GM18520 (cell line): ENCODE measurements around the gene HOATZ.
A peak's percentile ranks its signal among the peaks of the same experiment; 100 is the strongest.

Experiments
- ATAC-seq: cut with Tn5 transposase; IDR thresholded peaks from one replicate; pipeline ENCODE4 v1.9.1; 2021; ENCODE audit not compliant: unreplicated experiment

The HOATZ gene

GRCh38 chr11:111521135-111521534 is 6.6 kb downstream of the HOATZ start:
- ATAC-seq: no peak

DNA sequence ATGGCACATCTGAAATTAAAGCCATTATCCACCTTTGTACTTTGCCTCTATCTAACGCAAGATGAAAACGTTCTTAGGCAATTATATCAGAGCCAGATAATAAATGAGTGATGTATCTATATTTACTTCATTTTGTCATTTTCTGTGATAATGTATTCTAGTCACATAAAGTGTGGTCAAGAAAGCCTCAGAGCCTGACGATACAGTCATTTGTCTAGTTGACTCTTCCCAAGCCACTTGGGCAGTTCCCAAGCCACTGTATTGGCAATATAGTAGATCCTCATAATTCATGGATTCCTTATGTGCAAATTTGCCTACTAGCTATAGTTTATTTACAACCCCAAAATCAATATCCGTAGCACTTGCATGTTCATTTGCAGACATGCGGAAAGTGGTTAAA is 7.8 kb downstream of the HOATZ start:
- ATAC-seq: no peak

DNA sequence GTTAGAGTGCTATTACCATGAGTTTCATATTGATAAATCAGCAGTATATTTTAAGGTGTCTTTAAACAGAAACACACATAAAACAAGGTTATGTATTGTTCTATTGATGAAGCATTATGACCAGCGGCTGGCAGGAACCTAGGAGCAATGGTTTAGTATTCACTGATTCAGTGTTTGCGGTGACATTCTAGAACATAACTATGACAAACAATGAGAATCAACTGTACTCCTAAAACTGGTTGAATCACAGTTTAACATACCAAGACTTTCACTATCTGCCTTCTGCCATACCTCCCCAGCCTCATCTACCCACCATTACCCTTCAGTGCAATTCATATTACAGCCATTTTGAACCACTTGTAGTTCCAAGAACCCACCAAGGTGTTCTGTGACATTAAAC is 8.8 kb downstream of the HOATZ start:
- no peak for ATAC-seq

GRCh38 chr11:111524056-111524455 is 9.5 kb downstream of the HOATZ start:
- no peak for ATAC-seq

DNA sequence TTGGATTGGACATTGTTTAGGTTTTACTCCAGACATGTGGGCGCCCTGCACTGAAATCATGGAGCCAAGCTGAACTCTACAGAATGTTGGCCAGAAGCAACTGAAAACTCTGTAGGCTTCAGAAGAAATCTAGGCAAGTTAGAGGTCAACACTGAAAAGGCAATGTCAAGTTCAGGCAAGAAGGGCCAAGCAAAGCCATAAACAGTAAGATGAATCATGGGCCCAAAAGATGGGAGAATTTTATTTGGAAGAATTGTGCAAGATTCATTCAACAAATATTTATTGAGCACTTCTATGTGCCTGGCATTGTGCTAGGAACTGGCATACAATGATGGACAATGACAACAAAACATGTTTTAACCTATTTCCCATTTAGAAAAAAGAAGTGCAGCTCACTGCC is 10.9 kb downstream of the HOATZ start:
- ATAC-seq: no peak

- ATAC-seq: peak; percentile 53
These were observed 11.9 kb downstream of the HOATZ start for GRCh38 chr11:111526501-111526900.

GRCh38 chr11:111527279-111527678 is 12.7 kb downstream of the HOATZ start:
- no peak for ATAC-seq

DNA sequence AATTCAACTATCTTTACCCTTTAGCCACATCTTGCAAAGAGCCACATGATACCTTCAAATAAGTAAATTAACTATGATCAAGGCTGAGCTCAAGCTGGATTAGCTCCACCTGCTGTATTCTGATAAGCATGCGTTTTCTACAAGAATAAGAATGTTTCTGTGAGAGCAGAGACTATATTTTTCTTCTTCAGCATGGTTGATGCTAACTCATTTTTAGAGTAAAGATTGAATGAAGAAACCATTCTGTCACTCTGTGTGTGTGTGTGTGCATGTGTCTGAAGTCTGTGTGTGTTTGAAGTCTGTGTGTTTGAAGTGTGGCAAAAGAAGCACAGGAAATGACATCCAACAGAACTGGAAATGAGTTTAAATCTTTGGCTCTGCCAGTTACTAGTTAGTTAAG is 14.0 kb downstream of the HOATZ start:
- no peak for ATAC-seq

- no peak for ATAC-seq
These were observed 15.5 kb downstream of the HOATZ start for GRCh38 chr11:111530091-111530490.

- ATAC-seq: no peak
These were observed 16.6 kb downstream of the HOATZ start for GRCh38 chr11:111531136-111531535.

GRCh38 chr11:111531687-111532364 is 17.2 kb downstream of the HOATZ start:
- peak; percentile 93 for ATAC-seq

- ATAC-seq: no peak
These were observed 17.8 kb downstream of the HOATZ start for GRCh38 chr11:111532365-111532709.

DNA sequence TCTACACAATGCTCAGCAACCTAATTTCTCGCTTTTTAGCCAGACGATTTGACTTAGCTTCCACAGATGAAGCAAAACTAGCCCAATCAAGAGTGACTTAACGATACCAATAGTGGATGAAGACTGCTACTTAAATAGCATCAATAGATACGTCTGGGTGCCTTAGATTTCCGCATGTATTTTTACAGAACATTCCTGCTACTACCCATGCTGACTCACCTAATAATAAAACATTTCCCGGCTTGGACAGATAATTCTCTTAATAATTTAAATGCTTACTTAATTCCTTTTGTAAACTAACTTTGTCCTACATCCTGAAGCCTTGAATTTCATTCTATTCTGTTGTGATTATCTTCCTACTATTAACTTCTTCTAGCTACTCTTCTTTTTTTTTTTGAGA is 20.7 kb downstream of the HOATZ start:
- no peak for ATAC-seq

- no peak for ATAC-seq
These were observed 22.8 kb downstream of the HOATZ start for GRCh38 chr11:111537336-111537860.

- ATAC-seq: no peak
These were observed 24.0 kb downstream of the HOATZ start for GRCh38 chr11:111538407-111539114.

GRCh38 chr11:111539426-111540113 is 25.0 kb downstream of the HOATZ start:
- ATAC-seq: no peak

DNA sequence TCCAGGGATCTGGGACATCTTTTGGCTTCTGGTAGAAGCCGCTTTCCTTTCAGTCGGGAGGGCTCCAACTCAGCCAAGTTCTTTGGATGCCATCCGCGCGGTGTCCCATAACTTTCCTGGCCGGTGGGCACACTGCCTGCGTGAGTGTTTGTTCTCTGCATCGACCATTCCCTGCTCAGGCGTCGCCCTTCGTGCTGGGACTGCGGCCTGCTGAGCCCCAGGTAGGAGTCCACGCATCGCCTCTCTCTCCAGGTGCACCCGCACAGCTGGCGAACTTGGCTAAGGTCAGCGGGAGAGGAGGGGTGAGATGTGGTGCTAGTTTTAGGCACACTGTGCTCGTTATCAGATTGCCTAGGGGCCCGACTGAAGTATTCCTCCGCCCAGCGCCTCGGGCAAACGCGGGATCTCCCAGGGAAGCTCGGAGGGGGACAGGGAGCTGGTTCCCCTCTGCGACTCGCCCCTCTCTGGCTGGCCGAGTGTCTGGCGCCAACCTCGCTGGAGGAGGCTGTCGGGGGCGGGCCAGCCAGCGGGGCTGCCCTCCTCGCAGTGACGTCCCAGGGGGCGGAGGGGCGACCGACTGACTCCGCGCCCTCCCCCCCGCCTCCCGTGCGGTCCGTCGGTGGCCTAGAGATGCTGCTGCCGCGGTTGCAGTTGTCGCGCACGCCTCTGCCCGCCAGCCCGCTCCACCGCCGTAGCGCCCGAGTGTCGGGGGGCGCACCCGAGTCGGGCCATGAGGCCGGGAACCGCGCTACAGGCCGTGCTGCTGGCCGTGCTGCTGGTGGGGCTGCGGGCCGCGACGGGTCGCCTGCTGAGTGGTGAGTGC is 25.7 kb downstream of the HOATZ start, which contains the start of gene LAYN:
TSS of gene LAYN (plus strand) at position 607 of the 823 bp plus-strand sequence. CDS start at position 731, 124 bp downstream.
- ATAC-seq: no peak

- ATAC-seq: no peak
These were observed 26.3 kb downstream of the HOATZ start for GRCh38 chr11:111540937-111541253.

DNA sequence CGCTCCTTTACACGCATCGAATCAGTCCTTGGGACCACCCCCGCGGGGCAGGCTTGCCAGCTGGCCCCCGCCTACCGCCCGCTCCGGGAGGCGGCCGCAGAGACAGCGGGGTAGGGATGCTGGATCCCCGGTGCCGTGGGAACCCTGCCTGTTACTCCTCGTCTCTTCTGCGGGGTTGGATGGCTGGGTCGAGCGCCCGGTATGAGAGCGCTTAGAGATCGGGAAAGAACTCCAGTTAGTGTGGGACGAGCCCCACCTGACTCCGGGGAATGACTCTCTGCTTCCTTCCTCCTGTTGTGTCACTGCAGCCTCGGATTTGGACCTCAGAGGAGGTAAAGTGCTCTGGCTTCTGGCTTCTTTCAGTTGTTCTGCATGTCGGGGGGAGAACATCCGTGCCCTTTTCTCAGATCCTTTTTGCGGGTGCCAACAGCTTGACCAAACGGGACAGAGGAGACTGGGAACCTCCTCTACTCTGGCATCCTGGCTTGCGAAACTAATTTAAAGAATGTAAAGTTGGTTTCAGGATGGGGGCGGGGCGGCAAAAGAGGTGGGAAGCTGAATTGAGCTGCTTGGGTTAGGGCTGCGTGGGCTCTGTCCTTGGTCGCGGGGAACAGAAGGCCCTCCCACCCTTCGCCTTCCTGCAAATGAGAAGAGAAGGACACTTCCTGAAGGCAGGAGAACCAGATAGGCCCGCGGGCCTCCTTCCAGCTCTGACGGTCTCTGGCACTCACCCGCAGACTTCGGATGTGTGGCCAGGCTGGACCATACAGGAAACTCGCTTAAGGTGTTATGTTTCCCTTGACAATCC is 26.9 kb downstream of the HOATZ start:
- ATAC-seq: no peak

GRCh38 chr11:111542606-111543275 is 28.2 kb downstream of the HOATZ start:
- ATAC-seq: no peak
